GM10266 (cell line): ENCODE data around the gene TFB1M.
"Not testable (repeated sequence)": the region's sequence is repeated elsewhere in the genome, so short reads cannot be mapped to it uniquely, and the experiment has no call there.

Source experiments
- DNase-seq: peaks from one replicate; pipeline ENCODE4 v3.0.0; 2012; ENCODE audit errors: extremely low spot score
- TF ChIP-seq, protein P1 (sequence below): IDR thresholded peaks from 2 replicates; pipeline ENCODE4 v1.5.1; 2012; ENCODE audit warnings: mild to moderate bottlenecking, low read depth; ENCODE audit not compliant: control insufficient read depth, insufficient read depth; ENCODE audit errors: missing control alignments

TFB1M gene

DNA sequence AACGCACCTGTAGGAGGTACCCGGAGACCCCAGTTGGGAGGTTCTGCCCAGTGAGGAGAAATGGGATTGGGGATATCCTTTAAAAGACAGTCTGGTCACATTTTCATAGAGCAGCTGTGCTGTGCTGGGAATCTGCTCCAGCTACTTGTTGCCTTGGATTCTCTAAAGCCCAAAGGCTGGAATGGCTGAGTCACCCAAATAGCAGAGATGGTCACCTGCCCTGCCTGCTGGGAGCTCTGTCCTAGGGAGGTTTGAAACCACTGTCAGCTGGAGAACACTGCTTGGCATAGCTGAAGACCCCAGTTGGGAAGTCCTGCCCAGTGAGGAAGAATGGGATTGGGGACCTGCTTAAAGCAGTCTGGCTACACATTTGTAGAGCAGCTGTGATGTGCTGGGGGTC lies 34.8 kb upstream of the TFB1M start:
- TF ChIP-seq, protein P1, sequence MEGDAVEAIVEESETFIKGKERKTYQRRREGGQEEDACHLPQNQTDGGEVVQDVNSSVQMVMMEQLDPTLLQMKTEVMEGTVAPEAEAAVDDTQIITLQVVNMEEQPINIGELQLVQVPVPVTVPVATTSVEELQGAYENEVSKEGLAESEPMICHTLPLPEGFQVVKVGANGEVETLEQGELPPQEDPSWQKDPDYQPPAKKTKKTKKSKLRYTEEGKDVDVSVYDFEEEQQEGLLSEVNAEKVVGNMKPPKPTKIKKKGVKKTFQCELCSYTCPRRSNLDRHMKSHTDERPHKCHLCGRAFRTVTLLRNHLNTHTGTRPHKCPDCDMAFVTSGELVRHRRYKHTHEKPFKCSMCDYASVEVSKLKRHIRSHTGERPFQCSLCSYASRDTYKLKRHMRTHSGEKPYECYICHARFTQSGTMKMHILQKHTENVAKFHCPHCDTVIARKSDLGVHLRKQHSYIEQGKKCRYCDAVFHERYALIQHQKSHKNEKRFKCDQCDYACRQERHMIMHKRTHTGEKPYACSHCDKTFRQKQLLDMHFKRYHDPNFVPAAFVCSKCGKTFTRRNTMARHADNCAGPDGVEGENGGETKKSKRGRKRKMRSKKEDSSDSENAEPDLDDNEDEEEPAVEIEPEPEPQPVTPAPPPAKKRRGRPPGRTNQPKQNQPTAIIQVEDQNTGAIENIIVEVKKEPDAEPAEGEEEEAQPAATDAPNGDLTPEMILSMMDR = no peak
- no peak for DNase-seq

DNA sequence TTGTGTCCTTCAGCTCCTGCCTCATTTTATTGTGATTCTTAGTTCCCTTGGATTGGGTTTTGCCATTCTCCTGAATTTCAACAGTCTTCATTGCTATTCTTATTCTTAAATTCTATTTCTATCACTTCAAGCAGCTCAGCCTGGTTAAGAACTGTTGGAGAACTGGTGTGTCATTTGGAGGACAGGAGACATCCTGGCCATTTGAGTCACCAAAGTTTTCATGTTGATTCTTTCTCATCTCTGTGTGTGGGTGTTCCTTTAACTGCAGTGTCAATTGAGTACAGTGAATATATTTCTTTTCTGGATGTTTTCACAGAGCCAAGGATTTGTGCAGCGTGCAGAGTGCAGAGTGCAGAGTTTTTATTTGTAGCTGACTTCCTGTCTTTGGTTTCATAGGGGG lies 33.5 kb upstream of the TFB1M start:
- no peak for DNase-seq
- TF ChIP-seq, protein P1 = no peak

DNA sequence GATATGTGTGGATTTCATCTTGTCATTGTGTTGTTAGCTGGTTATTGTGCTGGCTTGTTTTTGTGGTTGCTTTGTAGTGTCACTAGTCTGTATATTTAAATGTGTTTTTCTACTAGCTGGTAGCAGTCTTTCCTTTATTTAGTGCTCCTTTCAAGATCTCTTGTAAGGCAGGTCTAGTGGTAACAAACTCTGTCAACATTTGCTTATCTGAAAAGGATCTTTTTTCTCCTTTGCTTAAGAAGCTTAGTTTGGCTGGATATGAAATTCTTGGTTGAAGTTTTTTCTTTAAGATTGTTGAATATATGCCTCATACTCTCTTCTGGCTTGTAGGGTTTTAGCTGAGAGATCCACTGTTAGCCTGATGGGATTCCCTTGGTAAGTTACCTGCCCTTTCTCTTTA lies 32.7 kb upstream of the TFB1M start:
- no peak for DNase-seq
- TF ChIP-seq, protein P1 = no peak

DNA sequence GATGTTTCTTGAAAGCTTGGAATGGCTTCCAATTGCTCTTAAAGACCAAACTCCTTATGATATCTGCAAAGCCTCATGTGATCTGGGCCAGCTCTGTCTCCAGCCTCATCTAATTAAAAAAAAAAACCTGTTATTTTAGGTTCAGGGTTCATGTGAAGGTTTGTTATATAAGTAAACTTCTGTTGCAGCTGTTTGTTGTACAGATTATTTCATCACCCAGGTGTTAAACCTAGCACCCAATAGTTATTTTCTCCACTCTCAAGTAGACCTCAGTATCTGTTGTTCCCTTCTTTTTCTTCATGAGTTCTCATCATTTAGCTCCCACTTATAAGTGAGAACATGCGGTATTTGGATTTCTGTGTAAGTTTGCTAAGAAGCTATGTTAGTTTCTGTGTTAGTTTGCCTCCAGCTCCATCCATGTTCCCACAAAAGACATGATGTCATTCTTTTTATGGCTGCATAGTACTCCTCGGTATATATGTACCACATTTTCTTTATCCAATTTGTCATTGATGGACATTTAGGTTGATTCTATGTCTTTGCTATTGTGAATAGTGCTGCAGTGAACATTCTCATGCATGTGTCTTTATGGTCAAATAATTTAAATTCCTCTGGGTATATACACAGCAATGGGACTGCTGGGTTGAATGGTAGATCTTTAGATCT lies 30.2 kb upstream of the TFB1M start:
- TF ChIP-seq, protein P1 = no peak
- no peak for DNase-seq

DNA sequence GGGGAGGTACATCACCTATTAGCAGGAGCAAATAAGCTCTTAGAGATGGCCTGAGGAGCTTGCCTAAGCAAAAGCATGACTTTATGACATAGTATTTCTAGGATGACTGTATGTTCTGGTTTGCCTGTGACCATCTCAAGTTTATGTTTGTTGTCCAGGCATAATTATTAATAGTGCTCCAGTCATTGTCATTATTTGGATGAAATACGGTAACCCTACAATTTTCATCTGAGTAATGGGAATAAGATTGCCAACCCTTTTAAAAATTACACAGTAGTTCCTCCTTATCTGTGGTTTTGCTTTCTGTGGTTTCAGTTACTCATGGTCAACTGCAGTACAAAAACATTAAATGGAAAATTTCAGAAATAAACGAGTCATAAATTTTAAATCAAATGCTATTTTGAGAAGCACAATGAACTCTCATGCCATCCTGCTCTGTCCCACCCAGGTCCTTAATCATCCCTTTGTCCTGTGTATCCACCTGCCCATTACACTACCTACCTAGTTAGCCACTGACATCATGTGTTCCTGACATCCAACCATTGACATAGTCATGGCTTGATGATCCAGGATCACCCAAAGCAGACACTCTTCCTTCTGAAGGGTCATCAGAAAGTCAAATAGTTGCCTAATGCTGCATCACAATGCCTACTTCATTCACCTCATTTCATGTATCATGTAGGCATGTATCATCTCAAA lies 27.0 kb upstream of the TFB1M start:
- TF ChIP-seq, protein P1 = no peak
- no peak for DNase-seq

DNA sequence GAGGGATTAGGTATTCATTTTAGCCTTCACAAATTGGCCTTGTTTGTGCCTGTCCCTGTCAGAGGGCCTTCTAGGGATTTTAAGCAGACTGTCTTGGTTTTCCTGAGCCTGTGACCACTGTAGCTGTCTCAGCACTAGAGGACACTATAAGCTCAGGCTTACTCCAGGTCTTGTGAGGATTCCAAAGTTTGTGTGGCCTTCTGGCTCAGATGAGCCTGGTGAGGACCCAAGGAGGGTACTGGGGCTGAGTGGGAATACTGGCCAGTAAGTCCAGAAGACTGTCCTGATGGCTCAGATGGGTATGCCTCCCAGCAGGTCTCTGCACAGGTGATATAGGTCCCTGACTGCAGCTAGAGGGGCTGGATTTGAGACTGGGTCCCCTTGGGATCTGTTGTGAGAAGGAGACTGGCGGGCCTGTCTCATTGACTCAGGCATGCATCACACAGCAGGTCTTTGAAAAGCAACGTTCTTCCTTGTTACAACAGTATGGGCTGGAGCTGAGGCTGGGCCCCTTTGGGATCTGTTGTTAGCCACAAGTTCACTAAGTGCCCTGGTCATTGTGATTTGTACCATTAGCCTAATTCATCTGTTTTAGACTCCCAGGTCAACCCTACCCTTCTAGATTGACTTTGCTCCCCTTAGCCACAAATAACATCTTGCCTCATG lies 26.3 kb upstream of the TFB1M start:
- DNase-seq = no peak
- TF ChIP-seq, protein P1 = no peak

DNA sequence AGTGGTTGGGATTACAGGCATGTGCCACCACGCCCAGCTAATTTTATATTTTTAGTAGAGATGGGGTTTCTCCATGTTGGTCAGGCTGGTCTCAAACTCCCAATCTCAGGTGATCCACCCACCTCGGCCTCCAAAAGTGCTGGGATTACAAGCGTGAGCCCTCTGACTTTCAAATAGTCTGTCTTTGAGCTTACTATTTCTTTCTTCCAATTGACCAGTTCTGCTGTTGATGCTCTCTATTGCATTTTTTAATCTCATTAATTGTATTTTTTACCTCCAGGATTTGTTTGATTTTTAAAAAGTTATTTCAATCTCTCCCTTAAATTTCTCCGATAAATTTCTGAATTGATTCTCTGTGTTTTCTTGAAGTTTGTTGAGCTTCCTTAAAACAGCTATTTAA lies 25.6 kb upstream of the TFB1M start:
- not testable (repeated sequence) for DNase-seq

DNA sequence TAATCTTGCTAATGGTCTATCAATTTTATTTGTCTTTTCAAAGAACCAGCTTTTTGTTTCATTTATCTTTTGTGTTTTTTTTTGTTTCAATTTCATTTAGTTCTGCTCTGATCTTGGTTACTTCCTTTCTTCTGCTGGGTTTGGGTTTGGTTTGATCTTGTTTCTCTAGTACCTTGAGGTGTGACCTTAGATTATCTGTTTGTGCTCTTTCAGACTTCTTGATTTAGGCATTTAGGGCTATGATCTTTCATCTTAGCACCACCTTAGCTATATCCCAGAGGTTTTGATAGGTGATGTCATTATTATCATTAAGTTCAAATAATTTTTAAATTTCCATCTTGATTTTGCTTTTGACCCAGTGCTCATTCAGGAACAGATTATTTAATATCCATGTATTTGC lies 24.0 kb upstream of the TFB1M start:
- not testable (repeated sequence) for DNase-seq
